SU-DHL-6 (cell line): ENCODE results near the gene NID2.

Source experiments
- H2AFZ ChIP-seq: fragments of 200-600 bp; sonication (generic); 2 replicates; pipeline ENCODE4 v1.6.1; 2014; ENCODE audit warnings: low read depth, mild to moderate bottlenecking, moderate library complexity, mixed read lengths, antibody characterized with exemption, low read length; ENCODE audit not compliant: severe bottlenecking
- H3F3A ChIP-seq: fragments of 200-600 bp; shearing (Covaris generic); 2 replicates; pipeline ENCODE4 v1.6.0; 2016; ENCODE audit warnings: antibody characterized with exemption, mild to moderate bottlenecking; ENCODE audit not compliant: insufficient read depth
- H3K27ac ChIP-seq: fragments of 200-600 bp; sonication (generic); 2 replicates; pipeline ENCODE4 v1.5.1; 2016; ENCODE audit warnings: low read depth, mild to moderate bottlenecking, low read length, moderate library complexity, mixed read lengths
- H3K27me3 ChIP-seq: fragments of 200-600 bp; sonication (generic), shearing (Covaris generic); 2 replicates; pipeline ENCODE4 v1.6.0; 2014; ENCODE audit warnings: mild to moderate bottlenecking, low read length
- H3K36me3 ChIP-seq: fragments of 200-600 bp; sonication (generic); 2 replicates; pipeline ENCODE4 v1.6.1; 2014; ENCODE audit warnings: mild to moderate bottlenecking, low read length, mixed read lengths
- H3K4me2 ChIP-seq: fragments of 300-600, 200-600 bp; shearing (Covaris generic), sonication (generic); 2 replicates; pipeline ENCODE4 v1.6.0; 2014; ENCODE audit warnings: low read length, low read depth, mild to moderate bottlenecking; ENCODE audit not compliant: poor library complexity, severe bottlenecking
- H3K4me3 ChIP-seq: fragments of 200-600 bp; sonication (generic); 2 replicates; pipeline ENCODE4 v1.5.1; 2014; ENCODE audit warnings: antibody characterized with exemption, low read length, mild to moderate bottlenecking, mixed read lengths; ENCODE audit not compliant: insufficient read depth, poor library complexity, severe bottlenecking
- H3K79me2 ChIP-seq: fragments of 200-600 bp; sonication (generic); 2 replicates; pipeline ENCODE4 v1.6.1; 2014; ENCODE audit warnings: mild to moderate bottlenecking, low read length, moderate library complexity; ENCODE audit not compliant: insufficient read depth
- H3K9ac ChIP-seq: fragments of 200-600 bp; sonication (generic); 2 replicates; pipeline ENCODE4 v1.7.0; 2014; ENCODE audit warnings: mild to moderate bottlenecking, low read length
- H3K9me2 ChIP-seq: fragments of 200-600 bp; sonication (generic); replicated peaks from 2 replicates; pipeline ENCODE4 v1.6.1; 2014; ENCODE audit warnings: low read length; ENCODE audit not compliant: insufficient read depth
- H3K9me3 ChIP-seq: fragments of 200-600 bp; sonication (generic); 2 replicates; pipeline ENCODE4 v1.6.1; 2014; ENCODE audit warnings: low read length, mixed read lengths; ENCODE audit not compliant: insufficient read depth
- H4K20me1 ChIP-seq: fragments of 200-600 bp; sonication (generic); 2 replicates; pipeline ENCODE4 v1.6.1; 2014; ENCODE audit warnings: low read depth, mild to moderate bottlenecking, antibody characterized with exemption, low read length, moderate library complexity, mixed read lengths
- CTCF ChIP-seq: fragments of 200-600 bp; sonication (generic); IDR thresholded peaks from one replicate; pipeline ENCODE4 v1.5.1; 2017; ENCODE audit warnings: antibody characterized with exemption, mild to moderate bottlenecking, low read length, moderate library complexity; ENCODE audit not compliant: insufficient read depth, poor library complexity, severe bottlenecking
- EZH2phosphoT487 ChIP-seq: fragments of 200-600 bp; sonication (generic), shearing (Covaris generic); conservative IDR thresholded peaks from 2 replicates; pipeline ENCODE4 v1.6.1; 2018; ENCODE audit warnings: mild to moderate bottlenecking, antibody characterized with exemption, low read length, moderate library complexity, mixed read lengths

Gene NID2

GRCh38 chr14:52020161-52020714 is 48.6 kb downstream of the NID2 start:
- H3K9me3 ChIP-seq: no peaks in the 10 kb centered on the region
- no peaks in the 10 kb centered on the region for H4K20me1 ChIP-seq
- no peaks in the 10 kb centered on the region for H3K79me2 ChIP-seq
- no peak overlapping the region for H3K4me3 ChIP-seq
- H3K9ac ChIP-seq: no peak overlapping the region
- TF ChIP-seq CTCF (no peak), EZH2phosphoT487 (no peak)
- H3K4me2 ChIP-seq: no peak overlapping the region
- H2AFZ ChIP-seq: no peak overlapping the region
- H3K36me3 ChIP-seq: no peaks in the 10 kb centered on the region
- no peaks in the 10 kb centered on the region for H3K9me2 ChIP-seq
- H3K27ac ChIP-seq: no peak overlapping the region
- H3K27me3 ChIP-seq: no peaks in the 10 kb centered on the region
- no peaks in the 10 kb centered on the region for H3F3A ChIP-seq

GRCh38 chr14:52018970-52019369 is 49.9 kb downstream of the NID2 start:
- H3K4me2 ChIP-seq: no peak overlapping the region
- H3K9me3 ChIP-seq: no peaks in the 10 kb centered on the region
- H3K79me2 ChIP-seq: no peaks in the 10 kb centered on the region
- H3K27ac ChIP-seq: no peak overlapping the region
- TF ChIP-seq CTCF: no peak
- no peak for TF ChIP-seq EZH2phosphoT487
- H3K9me2 ChIP-seq: no peaks in the 10 kb centered on the region
- H3K4me3 ChIP-seq: no peak overlapping the region
- H3K27me3 ChIP-seq: no peaks in the 10 kb centered on the region
- no peak overlapping the region for H3K9ac ChIP-seq
- H4K20me1 ChIP-seq: no peaks in the 10 kb centered on the region
- H3F3A ChIP-seq: no peaks in the 10 kb centered on the region
- H2AFZ ChIP-seq: no peak overlapping the region
- H3K36me3 ChIP-seq: no peaks in the 10 kb centered on the region

- Histone ChIP-seq H3K27ac (no peak overlapping the region), H3K9me2 (no peaks in the 10 kb centered on the region), H3K36me3 (no peaks in the 10 kb centered on the region), H3K4me3 (no peak overlapping the region), H3F3A (no peaks in the 10 kb centered on the region), H3K4me2 (no peak overlapping the region), H3K27me3 (no peaks in the 10 kb centered on the region), H3K79me2 (no peaks in the 10 kb centered on the region), H4K20me1 (no peaks in the 10 kb centered on the region), H3K9me3 (no peaks in the 10 kb centered on the region), H3K9ac (no peak overlapping the region), H2AFZ (no peak overlapping the region)
- TF ChIP-seq CTCF: no peak
- TF ChIP-seq EZH2phosphoT487: no peak
Observed at GRCh38 chr14:52018252-52018651, 50.6 kb downstream of the NID2 start.
